ENCODE results near the gene CYB561D1.

The CYB561D1 gene

GRCh38 chr1:109542657-109543056 is 48.8 kb downstream of the CYB561D1 start:
- H3K4me3 ChIP-seq (ENCODE audit: low read depth, low read length): no peak overlapping the region
- TF ChIP-seq CTCF (IDR thresholded peaks at IDR 0.05; ENCODE audit: borderline replicate concordance, insufficient read depth, low read depth, low read length): no peak

GRCh38 chr1:109543283-109543987 is 49.5 kb downstream of the CYB561D1 start:
- no peak for TF ChIP-seq CTCF (IDR thresholded peaks at IDR 0.05; ENCODE audit: borderline replicate concordance, insufficient read depth, low read depth, low read length)
- no peak overlapping the region for H3K4me3 ChIP-seq (ENCODE audit: low read depth, low read length)

GRCh38 chr1:109543988-109544735 is 50.3 kb downstream of the CYB561D1 start:
- no peak overlapping the region for H3K4me3 ChIP-seq (ENCODE audit: low read depth, low read length)
- TF ChIP-seq CTCF (IDR thresholded peaks at IDR 0.05; ENCODE audit: borderline replicate concordance, insufficient read depth, low read depth, low read length): no peak

- peak; percentile 63; the same call in 1 of the 2 replicates for TF ChIP-seq CTCF (IDR thresholded peaks at IDR 0.05; ENCODE audit: borderline replicate concordance, insufficient read depth, low read depth, low read length)
- peak overlapping the region; percentile 100 for H3K4me3 ChIP-seq (ENCODE audit: low read depth, low read length)
Observed at GRCh38 chr1:109546311-109547109, 52.6 kb downstream of the CYB561D1 start.

GRCh38 chr1:109547463-109548320 is 53.8 kb downstream of the CYB561D1 start:
- TF ChIP-seq CTCF (IDR thresholded peaks at IDR 0.05; ENCODE audit: borderline replicate concordance, insufficient read depth, low read depth, low read length): no peak
- H3K4me3 ChIP-seq (ENCODE audit: low read depth, low read length): peak overlapping the region; percentile 100
